NOMO-1 treated with dmso at 0.1 percent for 144 hours (cell line): ENCODE measurements around the gene ANKH.

Experiments used
- DNase-seq: peaks from one replicate; lab custom pipeline; 2025; ENCODE audit not compliant: unreplicated experiment; lab: John Stamatoyannopoulos, UW

The ANKH gene

GRCh38 chr5:14766584-14766983 is 105.0 kb downstream of the ANKH start:
- no peak for DNase-seq

- no peak for DNase-seq
Observed at GRCh38 chr5:14765587-14765986, 106.0 kb downstream of the ANKH start.

GRCh38 chr5:14762549-14763216 is 108.9 kb downstream of the ANKH start:
- DNase-seq = no peak

- DNase-seq = no peak
Observed at GRCh38 chr5:14760548-14761002, 111.0 kb downstream of the ANKH start.

GRCh38 chr5:14759744-14760547 is 111.6 kb downstream of the ANKH start:
- no peak for DNase-seq

- DNase-seq = peak; percentile 89
Observed at GRCh38 chr5:14757850-14758249, 113.7 kb downstream of the ANKH start.

GRCh38 chr5:14756478-14756877 is 115.1 kb downstream of the ANKH start:
- no peak for DNase-seq

GRCh38 chr5:14753947-14754346 is 117.6 kb downstream of the ANKH start:
- DNase-seq = no peak

- DNase-seq = no peak
Observed at GRCh38 chr5:14753292-14753691, 118.3 kb downstream of the ANKH start.

- DNase-seq = no peak
Observed at GRCh38 chr5:14752497-14753071, 119.0 kb downstream of the ANKH start.

- no peak for DNase-seq
Observed at GRCh38 chr5:14750712-14751111, 120.9 kb downstream of the ANKH start.

- DNase-seq = no peak
Observed at GRCh38 chr5:14749579-14750101, 121.9 kb downstream of the ANKH start.

GRCh38 chr5:14748180-14748900 is 123.2 kb downstream of the ANKH start:
- no peak for DNase-seq

- DNase-seq = no peak
Observed at GRCh38 chr5:14745753-14746152, 125.8 kb downstream of the ANKH start.

- no peak for DNase-seq
Observed at GRCh38 chr5:14745188-14745563, 126.4 kb downstream of the ANKH start.

GRCh38 chr5:14744296-14745187 is 127.0 kb downstream of the ANKH start:
- DNase-seq = no peak

GRCh38 chr5:14743601-14744295 is 127.8 kb downstream of the ANKH start:
- DNase-seq = no peak

GRCh38 chr5:14742498-14742897 is 129.1 kb downstream of the ANKH start:
- DNase-seq = no peak

- DNase-seq = no peak
Observed at GRCh38 chr5:14741801-14742440, 129.7 kb downstream of the ANKH start.
